Activated CD4-positive, alpha-beta memory T cell treated with anti-CD3 and anti-CD28 coated beads, Interleukin-2, amount 10 ng/mL, durations not matched to agents 7 days and 5 days (primary cell): ENCODE data around the gene ITGB1. TPM values are rescaled to one million over a fixed set of nuclear protein-coding genes. Genes with fewer than 3 reads are reported as not detected.
A peak's percentile ranks its signal among the peaks of the same experiment; 100 is the strongest.

ENCODE experiments used
- CTCF ChIA-PET: fragments of 350-600 bp; sonication (Branson Sonifier 250); formaldehyde crosslinking; loops from one replicate; lab custom pipeline; 2021; ENCODE audit warnings: antibody characterized with exemption, inconsistent platforms; lab: Charles Lee
- POLR2A ChIA-PET: fragments of 350-600 bp; sonication (Branson Sonifier 250); formaldehyde crosslinking; loops from one replicate; lab custom pipeline; 2021; ENCODE audit warnings: antibody characterized with exemption; lab: Charles Lee
- DNase-seq: peaks from one replicate; pipeline ENCODE4 v3.0.0-alpha.2; 2020
- H3K27ac Mint-ChIP-seq: one replicate; pipeline ENCODE4 v1.8.0; 2021; ENCODE audit warnings: mild to moderate bottlenecking, mixed read lengths
- H3K27me3 Mint-ChIP-seq: one replicate; pipeline ENCODE4 v1.8.0; 2021; ENCODE audit warnings: mixed read lengths
- H3K36me3 Mint-ChIP-seq: one replicate; pipeline ENCODE4 v1.8.0; 2021; ENCODE audit warnings: low read depth, mixed read lengths
- H3K4me1 Mint-ChIP-seq: one replicate; pipeline ENCODE4 v1.8.0; 2021; ENCODE audit warnings: mixed read lengths
- H3K4me3 Mint-ChIP-seq: one replicate; pipeline ENCODE4 v1.8.0; 2021; ENCODE audit warnings: mild to moderate bottlenecking, mixed read lengths
- H3K9me3 Mint-ChIP-seq: one replicate; pipeline ENCODE4 v1.8.0; 2021; ENCODE audit warnings: mixed read lengths
- total RNA-seq, 2 experiments: library from RNA; stranded (reverse); gene quantifications; one replicate each; pipeline ENCODE4 v1.2.3, GENCODE V29; 2021

Gene ITGB1
- total RNA-seq, 2 experiments from 2014 or later = 233 to 242 TPM

- CTCF ChIA-PET = interaction anchor here (1.2 kb wide), 1 partner anchor 68 kb away, joined by 3 read pairs; no protein-coding TSS in a partner anchor
- no peaks in the 10 kb centered on the region for H3K27me3 Mint-ChIP-seq
- no peak for DNase-seq
- H3K27ac Mint-ChIP-seq = no peak overlapping the region
- H3K4me1 Mint-ChIP-seq = peaks cover 59% of the 10 kb centered on the region
- no peak overlapping the region for H3K4me3 Mint-ChIP-seq
- H3K9me3 Mint-ChIP-seq = no peaks in the 10 kb centered on the region
- POLR2A ChIA-PET = interaction anchor here (1.1 to 2.4 kb wide), 3 partner anchors 11 to 40 kb away, joined by 4 to 8 read pairs (median 4); no protein-coding TSS in a partner anchor
- peaks cover 40% of the 10 kb centered on the region for H3K36me3 Mint-ChIP-seq
These were observed 17.4 kb downstream of the ITGB1 start for GRCh38 chr10:32940321-32941301.

GRCh38 chr10:32939296-32940111 is 18.5 kb downstream of the ITGB1 start:
- ChIA-PET POLR2A (interaction anchor here (1.2 to 2.4 kb wide), 6 partner anchors 9 to 41 kb away, joined by 3 to 8 read pairs (median 4); no protein-coding TSS in a partner anchor), CTCF (interaction anchor here (1.2 kb wide), 1 partner anchor 69 kb away, joined by 3 read pairs; no protein-coding TSS in a partner anchor)
- DNase-seq = no peak
- Mint-ChIP-seq H3K27me3 (no peaks in the 10 kb centered on the region), H3K9me3 (no peaks in the 10 kb centered on the region), H3K4me3 (no peak overlapping the region), H3K36me3 (peaks cover 48% of the 10 kb centered on the region), H3K27ac (peak overlapping the region; percentile 58), H3K4me1 (peaks cover 58% of the 10 kb centered on the region)

- no peak for DNase-seq
- H3K27ac Mint-ChIP-seq = peak overlapping the region; percentile 46
- H3K4me3 Mint-ChIP-seq = no peak overlapping the region
- peaks cover 44% of the 10 kb centered on the region for H3K36me3 Mint-ChIP-seq
- H3K27me3 Mint-ChIP-seq = no peaks in the 10 kb centered on the region
- peaks cover 54% of the 10 kb centered on the region for H3K4me1 Mint-ChIP-seq
- ChIA-PET CTCF (no interaction called here), POLR2A (interaction anchor here (1.0 to 2.0 kb wide), 6 partner anchors 10 to 70 kb away, joined by 3 to 4 read pairs (median 4); no protein-coding TSS in a partner anchor)
- no peaks in the 10 kb centered on the region for H3K9me3 Mint-ChIP-seq
These were observed 19.4 kb downstream of the ITGB1 start for GRCh38 chr10:32938554-32939061.

GRCh38 chr10:32937911-32938424 is 20.1 kb downstream of the ITGB1 start:
- no peak for DNase-seq
- CTCF ChIA-PET = no interaction called here
- Mint-ChIP-seq H3K27me3 (no peaks in the 10 kb centered on the region), H3K4me3 (no peak overlapping the region), H3K36me3 (peaks cover 44% of the 10 kb centered on the region), H3K4me1 (peaks cover 49% of the 10 kb centered on the region), H3K27ac (peak overlapping the region; percentile 46), H3K9me3 (no peaks in the 10 kb centered on the region)
- POLR2A ChIA-PET = interaction anchor here (1.0 to 2.0 kb wide), 5 partner anchors 9 to 71 kb away, joined by 3 to 4 read pairs (median 4); no protein-coding TSS in a partner anchor

DNA sequence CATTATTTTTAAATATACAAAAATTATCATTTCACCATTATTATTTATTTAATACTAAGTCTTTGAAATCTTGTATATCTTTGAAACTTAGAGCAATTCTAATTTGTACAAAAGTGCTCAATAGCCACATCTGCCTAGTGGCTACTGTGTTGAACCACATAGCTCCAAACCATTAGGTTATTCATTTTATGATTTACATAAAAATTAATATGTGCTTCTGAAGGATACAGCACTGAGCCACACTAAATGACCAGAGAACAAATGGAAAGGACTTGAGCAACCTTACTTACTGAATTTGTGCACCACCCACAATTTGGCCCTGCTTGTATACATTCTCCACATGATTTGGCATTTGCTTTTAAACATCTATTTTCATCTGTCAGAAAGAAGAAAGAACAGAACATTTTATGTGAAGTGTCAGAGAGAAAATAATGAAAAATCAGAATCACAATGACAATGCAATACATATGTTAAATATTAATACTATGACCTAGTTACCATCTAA is 25.8 kb downstream of the ITGB1 start:
- CTCF ChIA-PET = interaction anchor here (1.0 kb wide), 1 partner anchor 77 kb away, joined by 3 read pairs; no protein-coding TSS in a partner anchor
- H3K36me3 Mint-ChIP-seq = peaks cover 58% of the 10 kb centered on the region

DNA sequence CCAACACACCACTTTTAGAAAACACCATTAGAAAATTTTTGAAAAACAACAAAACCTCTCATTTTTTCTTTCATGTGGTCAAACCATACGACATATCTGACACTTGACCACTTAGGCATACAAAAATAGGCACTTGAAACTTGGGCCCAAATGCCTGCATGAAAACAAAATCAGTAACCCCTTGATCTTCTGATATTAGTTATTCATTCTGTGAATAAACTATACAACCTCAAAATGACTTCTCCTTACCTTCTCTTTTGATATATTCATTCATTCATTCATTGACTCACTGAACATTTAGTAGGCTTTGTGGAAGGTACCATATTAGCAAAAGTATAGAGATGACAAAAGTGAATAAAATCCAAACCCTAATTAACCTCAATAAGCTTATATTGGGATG is 26.4 kb downstream of the ITGB1 start:
- H3K27me3 Mint-ChIP-seq = no peaks in the 10 kb centered on the region
- CTCF ChIA-PET = interaction anchor here (1.0 kb wide), 1 partner anchor 77 kb away, joined by 3 read pairs; no protein-coding TSS in a partner anchor
- H3K27ac Mint-ChIP-seq = no peak overlapping the region

More for the DNA sequence above, 25.8 kb downstream of the ITGB1 start:
- no peaks in the 10 kb centered on the region for H3K9me3 Mint-ChIP-seq
- no peak for DNase-seq
- POLR2A ChIA-PET = interaction anchor here (1.0 to 1.1 kb wide), 2 partner anchors 25 to 48 kb away, joined by 3 to 4 read pairs; no protein-coding TSS in a partner anchor
- H3K27ac Mint-ChIP-seq = no peak overlapping the region
- no peaks in the 10 kb centered on the region for H3K27me3 Mint-ChIP-seq
- peaks cover 42% of the 10 kb centered on the region for H3K4me1 Mint-ChIP-seq
- no peak overlapping the region for H3K4me3 Mint-ChIP-seq

DNA sequence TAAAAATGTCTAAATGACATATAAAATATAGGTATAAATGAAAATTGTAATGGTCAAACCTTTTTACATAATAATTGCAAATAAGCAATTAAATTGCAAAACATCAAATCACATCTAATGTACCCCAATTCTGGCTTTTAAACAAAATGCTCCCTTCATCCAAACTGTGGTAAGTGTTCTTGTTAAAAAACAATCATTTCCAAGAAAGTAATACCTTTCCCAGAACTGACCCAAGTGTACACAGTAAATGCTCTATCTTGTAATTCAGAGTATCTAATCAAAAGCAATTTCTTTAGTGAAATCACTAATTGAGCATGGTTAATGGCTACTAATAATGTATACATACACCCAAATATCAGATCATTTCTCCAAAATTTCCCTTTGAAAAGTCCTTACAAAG is 28.0 kb downstream of the ITGB1 start:
- Mint-ChIP-seq H3K27me3 (no peaks in the 10 kb centered on the region), H3K4me1 (peaks cover 38% of the 10 kb centered on the region), H3K9me3 (peaks cover 4% of the 10 kb centered on the region), H3K27ac (peak overlapping the region; percentile 57), H3K4me3 (no peak overlapping the region), H3K36me3 (peaks cover 58% of the 10 kb centered on the region)
- ChIA-PET CTCF (no interaction called here), POLR2A (interaction anchor here (0.8 to 1.6 kb wide), 6 partner anchors 21 to 189 kb away, joined by 3 to 5 read pairs (median 4); no protein-coding TSS in a partner anchor)
- no peak for DNase-seq

More for the DNA sequence above, 26.4 kb downstream of the ITGB1 start:
- Mint-ChIP-seq H3K4me1 (peaks cover 44% of the 10 kb centered on the region), H3K36me3 (peaks cover 61% of the 10 kb centered on the region), H3K9me3 (peaks cover 2% of the 10 kb centered on the region), H3K4me3 (no peak overlapping the region)
- POLR2A ChIA-PET = interaction anchor here (1.0 to 1.1 kb wide), 3 partner anchors 23 to 49 kb away, joined by 3 to 4 read pairs (median 3); no protein-coding TSS in a partner anchor
- DNase-seq = no peak

DNA sequence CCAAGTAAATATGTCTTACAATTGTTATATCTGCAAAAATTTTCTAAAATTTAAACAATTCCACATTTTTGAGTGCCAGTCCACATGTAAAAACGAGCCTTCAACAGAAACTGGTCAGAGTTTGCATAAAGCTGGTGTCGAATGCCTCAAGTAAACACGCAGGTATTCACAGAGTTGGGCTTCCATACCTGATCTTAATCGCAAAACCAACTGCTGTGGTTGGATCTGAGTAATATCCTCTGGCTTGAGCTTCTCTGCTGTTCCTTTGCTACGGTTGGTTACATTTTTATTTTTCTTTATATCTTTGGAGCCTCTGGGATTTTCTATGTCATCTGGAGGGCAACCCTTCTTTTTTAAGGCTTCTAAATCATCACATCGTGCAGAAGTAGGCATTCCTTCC is 28.4 kb downstream of the ITGB1 start:
- Mint-ChIP-seq H3K4me3 (no peak overlapping the region), H3K27me3 (no peaks in the 10 kb centered on the region), H3K36me3 (peaks cover 56% of the 10 kb centered on the region), H3K9me3 (peaks cover 4% of the 10 kb centered on the region), H3K4me1 (peaks cover 35% of the 10 kb centered on the region), H3K27ac (peak overlapping the region; percentile 57)
- ChIA-PET POLR2A (interaction anchor here (0.8 to 1.6 kb wide), 7 partner anchors 9 to 190 kb away, joined by 3 to 5 read pairs (median 4); no protein-coding TSS in a partner anchor), CTCF (no interaction called here)
- peak; percentile 47 for DNase-seq

- Mint-ChIP-seq H3K36me3 (peaks cover 62% of the 10 kb centered on the region), H3K4me1 (peaks cover 46% of the 10 kb centered on the region), H3K27me3 (no peaks in the 10 kb centered on the region), H3K9me3 (peaks cover 4% of the 10 kb centered on the region), H3K27ac (no peak overlapping the region), H3K4me3 (no peak overlapping the region)
- DNase-seq = no peak
- ChIA-PET POLR2A (no interaction called here), CTCF (no interaction called here)
These were observed 30.3 kb downstream of the ITGB1 start for GRCh38 chr10:32927750-32928149.

DNA sequence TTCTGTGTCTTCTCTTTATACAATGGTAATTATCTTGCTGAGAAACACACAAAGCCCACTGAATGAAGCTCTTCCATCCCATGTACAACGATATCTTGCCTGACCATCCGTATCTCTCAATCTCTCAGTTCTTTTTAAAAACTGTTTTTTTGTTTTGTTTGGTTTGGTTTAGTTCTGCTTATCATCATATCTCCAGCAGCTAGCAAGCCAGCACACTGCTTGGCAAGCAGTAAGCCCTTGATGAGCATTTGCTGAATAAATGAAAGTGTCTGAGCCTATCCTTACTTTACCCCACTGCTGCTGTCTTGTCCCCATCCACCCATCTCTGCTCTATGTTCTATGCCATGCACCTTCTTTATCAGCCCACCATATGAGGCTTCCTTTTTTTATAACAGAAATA is 34.2 kb downstream of the ITGB1 start:
- no peak overlapping the region for H3K27ac Mint-ChIP-seq
- DNase-seq = no peak
- H3K4me1 Mint-ChIP-seq = peaks cover 34% of the 10 kb centered on the region
- H3K27me3 Mint-ChIP-seq = no peaks in the 10 kb centered on the region
- CTCF ChIA-PET = interaction anchor here (1.1 kb wide), 1 partner anchor 13 kb away, joined by 3 read pairs; no protein-coding TSS in a partner anchor
- POLR2A ChIA-PET = no interaction called here
- peaks cover 76% of the 10 kb centered on the region for H3K36me3 Mint-ChIP-seq
- H3K9me3 Mint-ChIP-seq = peaks cover 4% of the 10 kb centered on the region
- H3K4me3 Mint-ChIP-seq = no peak overlapping the region

DNA sequence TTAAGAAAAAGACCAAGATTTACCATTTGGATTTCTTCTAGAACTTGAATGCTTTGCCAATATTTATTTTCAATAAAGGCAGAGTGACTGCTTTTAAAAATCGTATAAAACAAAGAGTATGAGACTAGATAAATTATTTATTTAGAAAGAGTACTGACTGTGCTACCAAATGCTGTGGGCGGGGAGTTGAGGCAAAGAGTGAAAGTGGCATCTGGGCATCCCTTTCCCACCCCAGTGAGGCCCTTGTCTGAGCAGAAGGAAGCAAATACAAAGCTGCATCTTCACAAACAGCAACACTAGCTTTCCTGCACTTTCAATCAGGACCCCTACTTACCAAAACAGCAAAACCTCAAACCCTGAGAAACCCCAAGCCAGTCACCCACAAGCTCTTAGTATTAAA is 34.9 kb downstream of the ITGB1 start:
- no peak overlapping the region for H3K27ac Mint-ChIP-seq

More for the DNA sequence above, 34.9 kb downstream of the ITGB1 start:
- POLR2A ChIA-PET = no interaction called here
- H3K27me3 Mint-ChIP-seq = no peaks in the 10 kb centered on the region
- CTCF ChIA-PET = interaction anchor here (1.1 kb wide), 1 partner anchor 13 kb away, joined by 3 read pairs; no protein-coding TSS in a partner anchor
- peaks cover 77% of the 10 kb centered on the region for H3K36me3 Mint-ChIP-seq
- DNase-seq = no peak
- peaks cover 29% of the 10 kb centered on the region for H3K4me1 Mint-ChIP-seq
- peaks cover 7% of the 10 kb centered on the region for H3K9me3 Mint-ChIP-seq
- no peak overlapping the region for H3K4me3 Mint-ChIP-seq
